Stimulated activated CD4-positive, alpha-beta T cell treated with anti-CD3 and anti-CD28 coated beads, Interleukin-1b, Interleukin-23, amount 100 ng/mL, for 48 hours (primary cell): Measurements from ENCODE around the gene FILIP1L.

Experiments
- DNase-seq: peaks from one replicate; pipeline ENCODE4 v3.0.0-alpha.2; 2020

Gene FILIP1L

DNA sequence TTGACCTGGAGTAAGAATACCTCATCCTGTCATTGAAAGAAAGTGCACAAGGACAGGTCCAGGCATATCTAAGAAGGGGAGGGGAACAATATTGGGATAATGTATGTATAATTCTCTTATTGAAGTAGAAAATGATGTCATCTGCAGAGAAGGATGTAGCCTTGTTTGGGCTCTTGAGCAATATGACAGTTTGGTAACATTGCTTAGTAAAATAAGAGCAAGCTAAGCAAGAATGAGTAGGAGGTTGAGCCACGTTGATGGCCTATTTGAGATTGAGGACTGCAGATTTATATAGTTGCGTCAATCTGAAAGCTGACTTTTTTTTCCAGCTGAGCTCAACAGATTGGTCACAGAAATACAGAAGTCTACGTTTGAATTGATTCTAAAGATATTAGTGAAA lies 145.2 kb downstream of the FILIP1L start:
- no peak for DNase-seq

DNA sequence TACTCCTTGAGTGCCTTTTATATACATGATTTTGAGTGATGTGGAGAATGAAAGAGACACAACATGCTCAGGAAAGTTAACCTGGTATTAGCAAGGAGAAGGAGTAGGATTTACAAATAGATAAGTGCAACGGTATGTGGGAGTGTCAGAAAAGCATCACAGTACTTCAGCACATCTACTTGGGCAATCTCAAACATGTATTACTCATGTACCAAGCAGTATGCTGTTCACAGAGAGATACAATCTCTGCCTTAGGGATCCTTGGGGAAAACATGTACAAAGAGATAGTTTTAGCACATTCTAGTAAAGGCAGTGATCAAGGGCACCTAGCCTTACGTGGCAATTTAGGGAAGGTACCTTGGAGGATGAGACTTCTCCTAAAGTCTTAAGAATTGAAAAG lies 146.5 kb downstream of the FILIP1L start:
- no peak for DNase-seq

- DNase-seq: no peak
Observed at GRCh38 chr3:99966662-99967416, 147.5 kb downstream of the FILIP1L start.

DNA sequence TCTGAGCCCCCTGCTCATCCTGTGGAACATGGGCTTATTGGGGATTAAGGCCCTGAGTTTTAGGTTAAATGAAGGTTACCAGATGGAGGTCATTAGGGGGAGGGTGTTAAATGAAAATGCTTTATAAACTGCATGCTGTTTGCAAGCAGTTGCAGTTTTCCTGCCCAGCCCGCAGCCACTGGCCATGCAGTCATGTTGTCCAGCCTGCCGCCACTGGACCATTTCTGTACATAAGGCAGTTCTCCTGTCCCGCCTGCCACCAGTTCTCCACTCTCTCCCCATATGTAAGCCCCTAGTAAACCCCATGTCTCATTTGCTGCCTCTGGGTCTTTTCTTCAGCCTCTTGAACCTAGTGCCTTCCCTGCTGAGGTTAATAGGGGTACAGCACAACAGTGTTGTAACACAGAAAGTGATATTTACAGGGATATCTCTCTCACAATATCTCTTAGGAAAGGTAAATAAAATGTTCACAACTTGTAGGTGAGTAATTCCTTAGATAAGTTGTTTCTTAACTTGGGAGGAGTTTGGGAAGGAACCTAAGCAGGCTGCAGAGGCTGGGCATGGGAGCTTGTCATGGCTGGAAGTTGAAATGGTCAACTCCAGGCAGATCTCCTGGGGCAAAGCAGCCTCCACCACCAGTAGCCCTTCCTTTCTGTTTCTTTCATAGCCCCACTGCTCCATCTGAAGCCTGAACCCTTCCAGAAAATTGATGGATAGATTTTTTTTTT lies 148.5 kb downstream of the FILIP1L start:
- no peak for DNase-seq

DNA sequence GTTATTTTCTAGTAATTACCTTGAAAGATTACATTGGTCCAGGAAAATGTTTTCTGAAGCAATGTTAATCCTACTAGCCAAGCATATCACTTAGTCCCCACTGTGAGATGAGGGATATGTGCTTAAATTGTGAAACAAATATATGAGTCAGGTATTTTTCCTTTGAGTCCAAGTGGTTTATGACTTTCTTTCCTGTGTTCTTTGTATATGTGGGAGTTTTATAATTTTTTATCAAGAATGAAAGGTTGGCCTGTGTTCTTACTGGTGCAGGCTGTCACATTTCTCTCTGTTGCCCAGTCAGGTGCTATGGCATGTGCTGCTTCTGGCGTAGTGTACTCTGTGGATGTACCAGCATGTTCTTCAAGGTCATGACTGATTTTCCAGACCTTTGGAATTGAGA lies 149.2 kb downstream of the FILIP1L start:
- no peak for DNase-seq

GRCh38 chr3:99962703-99963102 lies 151.6 kb downstream of the FILIP1L start:
- DNase-seq: no peak

- no peak for DNase-seq
Observed at GRCh38 chr3:99961756-99962515, 152.4 kb downstream of the FILIP1L start.

DNA sequence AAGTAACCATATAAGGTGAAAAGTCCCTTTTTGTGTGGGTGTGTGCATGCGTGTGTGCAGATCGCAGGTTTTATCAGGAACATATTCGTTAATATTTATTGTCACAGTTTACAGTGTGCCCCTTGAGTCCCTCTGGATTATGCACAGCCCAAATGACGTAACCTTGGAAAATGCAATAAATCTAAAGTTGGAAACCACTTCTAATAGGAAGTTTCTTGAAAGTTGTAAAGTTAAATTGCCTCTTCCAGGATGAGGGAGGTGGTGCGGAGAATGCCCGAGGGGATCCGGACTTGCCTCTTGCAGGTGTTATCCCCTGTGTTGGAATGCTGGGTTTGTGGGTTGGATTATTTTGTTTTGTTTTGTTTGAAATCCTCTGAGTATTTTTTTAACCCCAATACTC lies 153.4 kb downstream of the FILIP1L start:
- no peak for DNase-seq

GRCh38 chr3:99960123-99960878 lies 154.0 kb downstream of the FILIP1L start:
- no peak for DNase-seq

GRCh38 chr3:99958222-99958912 lies 155.9 kb downstream of the FILIP1L start:
- DNase-seq: no peak

DNA sequence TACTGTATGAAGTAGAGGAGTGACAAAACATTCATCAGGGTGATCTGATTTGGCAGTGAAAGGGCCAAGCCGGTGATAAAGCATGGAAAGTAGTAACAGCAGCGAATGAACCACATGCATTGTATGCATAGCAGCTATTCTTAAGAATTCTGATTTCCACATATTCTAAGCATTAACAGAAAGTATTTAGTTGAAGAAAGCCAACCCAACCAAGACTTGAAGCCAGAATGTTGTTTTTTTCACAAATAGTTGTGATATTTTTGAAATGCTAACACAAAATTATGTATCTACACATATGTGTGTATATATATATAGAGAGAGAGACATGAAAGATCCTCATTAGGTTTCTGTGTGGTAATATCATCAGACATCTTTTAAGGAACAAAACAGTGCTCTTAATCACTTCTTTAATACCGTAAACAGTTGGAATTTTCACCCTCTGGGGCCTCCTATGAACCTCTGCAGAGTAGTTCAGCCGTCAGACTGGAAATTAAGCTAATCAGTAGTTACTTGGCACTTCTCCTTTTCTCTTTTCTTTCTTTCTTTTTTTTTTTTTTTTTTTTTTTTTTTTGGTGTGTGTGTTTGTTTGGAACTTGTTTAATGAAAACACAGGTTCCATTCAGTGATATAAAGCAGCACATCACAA lies 157.0 kb downstream of the FILIP1L start:
- no peak for DNase-seq

GRCh38 chr3:99955773-99956562 lies 158.3 kb downstream of the FILIP1L start:
- DNase-seq: no peak

- DNase-seq: no peak
Observed at GRCh38 chr3:99954914-99955644, 159.2 kb downstream of the FILIP1L start.

GRCh38 chr3:99953596-99953995 lies 160.7 kb downstream of the FILIP1L start:
- no peak for DNase-seq

- no peak for DNase-seq
Observed at GRCh38 chr3:99952306-99952705, 162.0 kb downstream of the FILIP1L start.

- no peak for DNase-seq
Observed at GRCh38 chr3:99951701-99952100, 162.6 kb downstream of the FILIP1L start.

- no peak for DNase-seq
Observed at GRCh38 chr3:99950921-99951320, 163.4 kb downstream of the FILIP1L start.

- no peak for DNase-seq
Observed at GRCh38 chr3:99949956-99950670, 164.2 kb downstream of the FILIP1L start.

GRCh38 chr3:99948467-99949089 lies 165.7 kb downstream of the FILIP1L start:
- no peak for DNase-seq
